Loucy (cell line): ENCODE measurements around the gene FLOT1.

Experiments used
- H2AFZ ChIP-seq: fragments of 200-600 bp; sonication (generic); 2 replicates; pipeline ENCODE4 v1.6.0; 2016; ENCODE audit warnings: antibody characterized with exemption, mild to moderate bottlenecking, low read length, moderate library complexity
- H3F3A ChIP-seq: fragments of 200-600 bp; 2 replicates; pipeline ENCODE4 v1.6.0; 2016; ENCODE audit warnings: antibody characterized with exemption, low read depth, mild to moderate bottlenecking
- H3K27me3 ChIP-seq: fragments of 200-600 bp; sonication (generic); 2 replicates; pipeline ENCODE4 v1.6.1; 2014; ENCODE audit warnings: low read length, mild to moderate bottlenecking; ENCODE audit not compliant: insufficient read depth, poor library complexity, severe bottlenecking
- H3K36me3 ChIP-seq: fragments of 200-600 bp; sonication (generic); 2 replicates; pipeline ENCODE4 v1.6.1; 2016; ENCODE audit warnings: low read length; ENCODE audit not compliant: insufficient read depth
- H3K4me1 ChIP-seq: fragments of 200-600 bp; sonication (generic); 2 replicates; pipeline ENCODE4 v1.5.1; 2014; ENCODE audit warnings: low read length, mild to moderate bottlenecking; ENCODE audit not compliant: insufficient read depth, poor library complexity, severe bottlenecking
- H3K4me2 ChIP-seq: fragments of 200-600 bp; sonication (generic); 2 replicates; pipeline ENCODE4 v1.6.0; 2014; ENCODE audit warnings: antibody characterized with exemption, low read length, low read depth, mild to moderate bottlenecking; ENCODE audit not compliant: poor library complexity, severe bottlenecking
- H3K4me3 ChIP-seq: fragments of 200-600 bp; sonication (generic); 2 replicates; pipeline ENCODE4 v1.5.1; 2014; ENCODE audit warnings: low read length, mild to moderate bottlenecking, mixed read lengths; ENCODE audit not compliant: poor library complexity, severe bottlenecking
- H3K79me2 ChIP-seq: fragments of 200-600 bp; sonication (generic); 2 replicates; pipeline ENCODE4 v1.6.1; 2014; ENCODE audit warnings: low read length; ENCODE audit not compliant: insufficient read depth
- H3K9ac ChIP-seq: fragments of 200-600 bp; sonication (generic); 2 replicates; pipeline ENCODE4 v1.6.0; 2014; ENCODE audit warnings: mild to moderate bottlenecking, low read depth, low read length, moderate library complexity; ENCODE audit not compliant: poor library complexity, severe bottlenecking
- H3K9me2 ChIP-seq: fragments of 200-600 bp; sonication (generic); replicated peaks from 2 replicates; pipeline ENCODE4 v1.6.1; 2016; ENCODE audit warnings: low read depth, low read length, mixed read lengths
- H3K9me3 ChIP-seq: fragments of 200-600 bp; sonication (generic); 2 replicates; pipeline ENCODE4 v1.6.1; 2014; ENCODE audit warnings: mild to moderate bottlenecking, antibody characterized with exemption, low read length, low read depth; ENCODE audit not compliant: insufficient read depth
- H4K20me1 ChIP-seq: fragments of 200-600 bp; sonication (generic); 2 replicates; pipeline ENCODE4 v1.6.0; 2014; ENCODE audit warnings: antibody characterized with exemption, low read length, mild to moderate bottlenecking; ENCODE audit not compliant: insufficient read depth, poor library complexity, severe bottlenecking
- EZH2phosphoT487 ChIP-seq: fragments of 200-600 bp; IDR thresholded peaks from 2 replicates; pipeline ENCODE4 v1.6.1; 2018; ENCODE audit warnings: antibody characterized with exemption, mild to moderate bottlenecking, moderate library complexity, borderline replicate concordance
- TF ChIP-seq, protein P1 (sequence below): fragments of 200-600 bp; sonication (generic); conservative IDR thresholded peaks from 2 replicates; pipeline ENCODE4 v1.5.1; 2014; ENCODE audit warnings: mild to moderate bottlenecking, antibody characterized with exemption, low read length

The FLOT1 gene

DNA sequence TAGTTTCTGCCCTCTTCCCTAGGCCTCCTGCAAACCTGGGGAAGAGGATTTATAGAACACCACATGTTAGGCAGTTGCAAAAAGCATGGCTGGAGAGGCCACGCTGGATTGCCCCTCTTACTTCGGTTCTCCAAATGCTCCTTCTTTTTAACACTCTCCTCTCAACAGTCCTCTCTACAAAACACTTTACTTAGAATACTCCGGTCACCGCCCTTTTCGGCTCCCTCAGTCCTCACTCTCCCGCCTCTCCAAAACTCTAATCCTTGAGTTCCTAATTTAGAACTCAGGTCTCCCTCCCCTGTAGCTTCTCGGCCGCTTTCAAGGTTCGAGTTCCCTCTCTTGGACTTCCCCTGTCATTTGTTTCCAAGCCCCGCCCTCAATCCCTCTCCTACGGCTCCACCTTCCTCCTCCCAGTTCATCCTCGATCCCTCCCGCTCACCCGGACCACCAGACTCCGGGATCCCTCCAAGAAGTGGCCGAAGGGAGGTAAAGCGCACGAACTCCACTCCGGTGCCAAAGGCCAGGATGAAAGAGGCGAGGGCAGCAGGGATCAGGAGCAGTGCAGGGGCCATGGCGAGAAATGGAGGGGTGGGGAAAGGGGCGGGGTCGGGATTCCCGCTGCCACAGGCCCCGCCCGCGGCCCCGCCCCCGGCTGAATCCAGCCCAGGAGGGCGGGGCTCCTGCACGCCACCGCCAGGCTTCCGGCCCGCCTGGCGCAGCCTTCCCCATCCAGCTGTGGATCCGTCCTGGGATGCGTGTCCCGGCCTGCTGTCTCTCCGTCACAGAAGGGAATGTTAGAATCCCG lies 51.9 kb downstream of the FLOT1 start, which contains the start of gene NRM:
Gene NRM (minus strand): TSS at position 582 of the 805 bp plus-strand sequence. CDS start 10 bp downstream, at position 572.
- H4K20me1 ChIP-seq, result peaks cover 8% of the 10 kb centered on the region
- TF ChIP-seq EZH2phosphoT487, result no peak
- TF ChIP-seq, protein P1, sequence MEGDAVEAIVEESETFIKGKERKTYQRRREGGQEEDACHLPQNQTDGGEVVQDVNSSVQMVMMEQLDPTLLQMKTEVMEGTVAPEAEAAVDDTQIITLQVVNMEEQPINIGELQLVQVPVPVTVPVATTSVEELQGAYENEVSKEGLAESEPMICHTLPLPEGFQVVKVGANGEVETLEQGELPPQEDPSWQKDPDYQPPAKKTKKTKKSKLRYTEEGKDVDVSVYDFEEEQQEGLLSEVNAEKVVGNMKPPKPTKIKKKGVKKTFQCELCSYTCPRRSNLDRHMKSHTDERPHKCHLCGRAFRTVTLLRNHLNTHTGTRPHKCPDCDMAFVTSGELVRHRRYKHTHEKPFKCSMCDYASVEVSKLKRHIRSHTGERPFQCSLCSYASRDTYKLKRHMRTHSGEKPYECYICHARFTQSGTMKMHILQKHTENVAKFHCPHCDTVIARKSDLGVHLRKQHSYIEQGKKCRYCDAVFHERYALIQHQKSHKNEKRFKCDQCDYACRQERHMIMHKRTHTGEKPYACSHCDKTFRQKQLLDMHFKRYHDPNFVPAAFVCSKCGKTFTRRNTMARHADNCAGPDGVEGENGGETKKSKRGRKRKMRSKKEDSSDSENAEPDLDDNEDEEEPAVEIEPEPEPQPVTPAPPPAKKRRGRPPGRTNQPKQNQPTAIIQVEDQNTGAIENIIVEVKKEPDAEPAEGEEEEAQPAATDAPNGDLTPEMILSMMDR, result no peak

DNA sequence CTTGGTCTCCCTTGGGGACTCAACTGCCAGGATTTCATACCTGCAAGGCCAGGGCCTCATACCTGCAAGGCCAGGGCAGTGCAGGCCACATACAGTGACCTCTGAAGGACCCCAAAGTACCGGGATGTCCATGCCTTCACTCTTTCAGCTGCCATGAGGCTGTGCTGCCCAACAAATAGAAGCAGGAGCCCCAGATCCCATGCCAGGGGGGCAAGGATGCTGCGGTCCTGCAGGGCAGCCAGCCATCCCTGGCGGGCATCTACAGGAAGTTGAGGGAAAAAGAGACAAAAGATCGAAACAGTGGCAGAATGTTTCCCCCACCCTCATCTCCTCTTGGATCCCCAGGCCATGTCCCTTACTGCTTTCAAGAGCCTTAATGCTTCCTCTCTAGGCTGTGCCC lies 52.5 kb downstream of the FLOT1 start:
- H3K4me2 ChIP-seq, result peak overlapping the region; percentile 97
- no peak overlapping the region for H2AFZ ChIP-seq
- H3K79me2 ChIP-seq, result peaks cover 56% of the 10 kb centered on the region
- H3K4me1 ChIP-seq, result peaks cover 49% of the 10 kb centered on the region
- no peaks in the 10 kb centered on the region for H3F3A ChIP-seq
- H3K9me3 ChIP-seq, result no peaks in the 10 kb centered on the region
- no peaks in the 10 kb centered on the region for H3K27me3 ChIP-seq
- peak overlapping the region; percentile 97 for H3K4me3 ChIP-seq
- H4K20me1 ChIP-seq, result peaks cover 11% of the 10 kb centered on the region
- H3K9ac ChIP-seq, result peak overlapping the region; percentile 96
- no peaks in the 10 kb centered on the region for H3K9me2 ChIP-seq
- no peaks in the 10 kb centered on the region for H3K36me3 ChIP-seq
- no peak for TF ChIP-seq EZH2phosphoT487
- TF ChIP-seq, protein P1, result no peak

More for the DNA sequence above, 51.9 kb downstream of the FLOT1 start, which contains the start of gene NRM:
- Histone ChIP-seq H3K27me3 (no peaks in the 10 kb centered on the region), H3K9ac (peak within 1 kb of the TSS; percentile 96), H3K9me2 (no peaks in the 10 kb centered on the region), H3K79me2 (peaks cover 49% of the 10 kb centered on the region), H3K4me2 (peak within 1 kb of the TSS; percentile 97), H3K9me3 (no peaks in the 10 kb centered on the region), H2AFZ (peak within 1 kb of the TSS; percentile 94), H3K4me1 (peaks cover 42% of the 10 kb centered on the region), H3K4me3 (peak within 1 kb of the TSS; percentile 97), H3F3A (no peaks in the 10 kb centered on the region), H3K36me3 (no peaks in the 10 kb centered on the region)

DNA sequence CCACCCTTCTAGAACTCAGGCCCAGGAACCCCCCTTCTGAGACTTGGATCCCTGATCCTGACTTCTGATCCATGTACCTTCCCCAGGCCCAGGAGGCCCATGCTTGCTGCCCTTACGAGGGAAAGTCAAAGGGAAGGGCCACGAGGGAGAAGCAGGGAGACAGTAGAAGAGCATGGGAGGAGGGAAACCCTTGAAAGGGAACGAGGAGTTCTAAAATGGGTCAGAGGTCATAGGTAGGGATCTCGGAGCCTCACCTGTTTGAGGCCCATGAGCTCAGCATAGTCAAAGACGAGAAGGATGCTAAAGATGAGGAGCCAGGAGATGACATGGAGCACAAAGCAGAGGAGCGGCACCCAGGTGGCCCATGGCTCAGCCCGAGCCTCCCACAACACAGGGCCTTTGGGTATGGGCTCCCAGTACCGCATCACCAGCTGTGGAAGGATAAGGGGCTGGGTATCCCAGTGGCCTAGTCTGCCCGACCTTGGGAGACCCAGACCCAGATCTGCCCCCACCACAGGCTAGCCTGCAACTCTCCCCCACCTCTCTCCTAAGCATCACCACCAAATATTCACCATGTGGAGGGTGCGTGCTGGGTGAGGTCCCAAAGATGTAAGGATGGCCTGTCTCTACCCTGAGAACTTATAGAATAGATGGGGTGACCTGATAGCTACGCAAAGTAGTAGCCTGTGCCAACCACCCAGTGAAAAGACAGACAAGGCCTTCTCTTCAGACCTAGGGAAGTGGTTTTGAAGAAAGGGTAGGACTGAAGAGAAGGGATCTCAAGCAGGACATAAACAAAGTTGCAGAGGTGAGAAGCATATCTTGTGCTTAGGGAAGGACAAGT lies 53.2 kb downstream of the FLOT1 start:
- peak overlapping the region; percentile 96 for H3K9ac ChIP-seq
- H3K4me1 ChIP-seq, result peaks cover 52% of the 10 kb centered on the region
- TF ChIP-seq, protein P1, result no peak
- no peak for TF ChIP-seq EZH2phosphoT487

More for the DNA sequence above, 53.2 kb downstream of the FLOT1 start:
- Histone ChIP-seq H3K4me3 (peak overlapping the region; percentile 97), H3K36me3 (no peaks in the 10 kb centered on the region), H2AFZ (no peak overlapping the region), H3F3A (no peaks in the 10 kb centered on the region), H3K79me2 (peaks cover 63% of the 10 kb centered on the region), H3K9me2 (no peaks in the 10 kb centered on the region), H3K4me2 (peak overlapping the region; percentile 97), H4K20me1 (peaks cover 12% of the 10 kb centered on the region), H3K9me3 (no peaks in the 10 kb centered on the region), H3K27me3 (no peaks in the 10 kb centered on the region)
